ENCODE measurements around the gene ZNF516. TPM values are rescaled to one million over a fixed set of nuclear protein-coding genes. Genes with fewer than 3 reads are reported as not detected.

ZNF516 gene
- total RNA-seq, 5 donors from 2014 or later (not counting 1 experiment from before 2014, with no cell fraction given): 22.0 to 31.8 (median 25.7) TPM

DNA sequence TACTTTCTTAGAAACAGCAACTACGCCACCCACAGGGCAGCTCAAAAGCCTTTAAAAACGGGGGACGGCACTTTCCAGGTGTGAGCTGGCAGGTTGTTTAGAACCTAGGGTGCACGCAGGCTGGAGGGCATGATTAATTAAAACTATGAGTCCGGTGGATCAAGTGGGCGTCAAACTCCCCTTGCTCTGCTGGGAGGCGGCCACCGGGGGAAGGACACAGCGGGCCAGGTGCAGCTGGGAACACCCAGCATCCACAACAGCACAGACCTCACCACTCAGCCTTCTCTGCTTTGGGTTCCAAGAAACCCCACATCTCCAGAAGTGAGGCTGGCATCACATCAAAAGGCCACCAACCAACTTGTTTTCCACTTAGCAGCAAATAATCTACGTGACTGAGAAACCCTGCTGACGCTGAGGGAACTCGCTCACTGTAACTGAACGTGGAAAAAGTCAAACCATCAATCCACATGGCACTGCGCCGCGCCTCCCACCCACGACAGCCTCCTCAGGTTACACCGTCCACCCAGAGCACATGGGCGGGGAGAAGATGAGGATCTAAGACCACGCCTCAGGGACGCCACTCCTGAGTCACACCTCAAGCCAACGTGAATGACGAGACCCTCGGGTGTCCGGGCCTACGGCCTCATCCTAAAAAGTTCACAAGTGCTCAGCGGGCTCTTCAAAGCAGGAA lies 118.2 kb downstream of the ZNF516 start:
- peak in 3 of 4 experiments; percentile 39 to 70 (median 41) for ATAC-seq (replicated peaks in 1 of 4)
- Mint-ChIP-seq H3K4me1 (peaks cover 49 to 55% (median 52%) of the 10 kb centered on the region in 3 donors), H3K9me3 (no peaks in the 10 kb centered on the region), H3K36me3 (peaks cover 4% of the 10 kb centered on the region), H3K4me3 (peak overlapping the region in 2 of 3 donors; percentile 6 to 66), H3K27ac (peak overlapping the region; percentile 76 to 90), H3K27me3 (no peaks in the 10 kb centered on the region)
- no peak overlapping the region for H3K4me3 ChIP-seq (ENCODE audit: control insufficient read depth in 1 of 2, extremely low read depth in 1 of 2, low read length in 1 of 2)
- ChIA-PET CTCF (interaction anchor here (0.6 to 0.7 kb wide), 2 partner anchors 8 to 111 kb away, joined by 3 to 4 read pairs; no protein-coding TSS in a partner anchor), POLR2A (interaction anchor here in 1 of 2 donors (0.5 kb wide), 1 partner anchor 641 kb away, joined by 3 read pairs; no protein-coding TSS in a partner anchor)
- H3K9me3 ChIP-seq: no peaks in the 10 kb centered on the region
- WGBS (ENCODE audit: insufficient coverage): 61% methylated on average over 24 of the region's 27 CpGs
- peaks cover 0 to 6% of the 10 kb centered on the region in 2 donors for H3K36me3 ChIP-seq (ENCODE audit: control insufficient read depth in 2 of 2, extremely low read depth in 1 of 2, insufficient read depth in 1 of 2, low read length in 1 of 2)
- H3K27me3 ChIP-seq (replicated peaks in 1 of 2; ENCODE audit: control insufficient read depth in 2 of 2, extremely low read depth in 1 of 2, insufficient read depth in 2 of 2, low read length in 1 of 2): peaks cover 0 to 3% of the 10 kb centered on the region in 2 experiments
- DNase-seq: peak in 18 of 35 experiments; percentile 3 to 56 (median 23)
- H3K27ac ChIP-seq (ENCODE audit: low read length): no peak overlapping the region
- H3K4me1 ChIP-seq (ENCODE audit: control insufficient read depth in 1 of 2, extremely low read depth in 1 of 2, insufficient read depth in 2 of 2, low read length in 2 of 2): peaks cover 36 to 37% of the 10 kb centered on the region in 2 experiments

DNA sequence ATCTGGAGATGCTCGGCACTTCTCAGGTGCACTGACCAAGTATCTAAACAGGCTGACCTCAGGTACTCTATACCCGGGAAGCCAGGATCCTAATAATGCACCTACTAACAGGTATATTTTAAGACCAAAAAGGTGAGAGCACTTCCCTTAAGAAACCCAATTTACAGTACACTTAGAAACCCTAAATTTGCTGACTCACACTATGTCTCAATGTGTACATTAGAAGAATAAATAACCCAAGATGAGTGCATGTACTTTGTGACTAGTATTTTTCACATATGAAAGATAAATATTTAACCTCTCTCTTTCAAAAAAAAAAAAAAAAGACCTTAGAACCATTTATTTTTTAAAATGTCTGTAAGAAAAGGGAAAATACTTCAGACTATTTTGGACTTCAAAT lies 118.8 kb downstream of the ZNF516 start:
- CTCF ChIA-PET: interaction anchor here in 1 of 2 donors (0.7 kb wide), 1 partner anchor 111 kb away, joined by 3 read pairs; no protein-coding TSS in a partner anchor
- H3K4me1 ChIP-seq (ENCODE audit: control insufficient read depth in 1 of 2, extremely low read depth in 1 of 2, insufficient read depth in 2 of 2, low read length in 2 of 2): peaks cover 36 to 37% of the 10 kb centered on the region in 2 experiments
- H3K4me3 ChIP-seq (ENCODE audit: control insufficient read depth in 1 of 2, extremely low read depth in 1 of 2, low read length in 1 of 2): no peak overlapping the region
- WGBS (ENCODE audit: insufficient coverage): 100% methylated on average over 1 of the region's 2 CpGs
- Mint-ChIP-seq H3K4me1 (peaks cover 49 to 55% (median 52%) of the 10 kb centered on the region in 3 donors), H3K9me3 (no peaks in the 10 kb centered on the region), H3K27ac (peak overlapping the region; percentile 76 to 90), H3K36me3 (peaks cover 4% of the 10 kb centered on the region), H3K4me3 (peak overlapping the region in 2 of 3 donors; percentile 6 to 66), H3K27me3 (no peaks in the 10 kb centered on the region)
- no peak overlapping the region for H3K27ac ChIP-seq (ENCODE audit: low read length)
- peaks cover 0 to 7% of the 10 kb centered on the region in 2 donors for H3K36me3 ChIP-seq (ENCODE audit: control insufficient read depth in 2 of 2, extremely low read depth in 1 of 2, insufficient read depth in 1 of 2, low read length in 1 of 2)
- H3K9me3 ChIP-seq: no peaks in the 10 kb centered on the region
- H3K27me3 ChIP-seq (replicated peaks in 1 of 2; ENCODE audit: control insufficient read depth in 2 of 2, extremely low read depth in 1 of 2, insufficient read depth in 2 of 2, low read length in 1 of 2): peaks cover 0 to 4% of the 10 kb centered on the region in 2 experiments
- no peak for DNase-seq
- no peak for ATAC-seq (replicated peaks in 1 of 4)
- POLR2A ChIA-PET: no interaction called here

DNA sequence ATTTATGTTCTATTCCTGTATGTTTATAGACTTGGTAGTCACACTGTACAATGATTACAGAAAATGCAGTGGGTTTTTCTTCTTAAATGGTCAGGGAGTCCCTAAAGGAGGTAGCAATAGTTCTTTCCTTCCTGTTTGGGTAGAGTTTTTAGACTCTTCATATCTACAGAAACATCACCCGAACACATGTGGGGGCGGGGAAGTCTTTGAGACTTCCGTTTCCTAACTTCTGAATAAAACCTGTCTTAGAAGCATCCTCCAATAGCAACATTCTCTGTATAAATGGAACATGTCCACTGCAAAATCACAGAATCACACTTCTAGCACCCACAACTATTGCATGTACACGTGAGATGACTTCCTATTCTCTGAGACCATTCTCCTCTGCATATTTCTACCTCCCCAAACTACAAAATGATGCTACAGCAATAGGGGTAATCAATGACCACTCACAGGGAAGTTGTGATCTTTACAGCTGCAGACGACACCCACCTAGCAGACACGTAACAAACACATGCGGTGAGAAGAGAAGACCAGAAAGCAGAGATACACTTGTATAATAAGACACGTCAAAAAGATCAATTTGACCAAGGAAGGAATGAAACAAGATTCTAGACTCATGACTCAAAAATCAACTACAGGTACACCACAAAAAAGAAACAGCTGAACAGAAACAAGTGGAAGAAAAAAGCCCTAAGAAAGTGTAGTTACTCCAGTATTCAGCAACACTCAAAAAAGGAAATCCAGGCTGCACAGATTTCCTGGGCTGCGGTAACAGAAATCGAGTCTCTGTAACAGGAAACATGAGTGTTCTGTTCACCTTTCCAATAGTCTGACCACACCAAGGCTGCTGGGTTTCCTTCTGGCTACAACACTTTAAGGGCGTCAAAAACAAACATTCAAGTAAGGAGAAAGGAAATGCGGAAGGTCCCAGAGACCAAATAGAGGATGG lies 120.4 kb downstream of the ZNF516 start:
- Histone ChIP-seq H3K27me3 (replicated peaks in 1 of 2; ENCODE audit: control insufficient read depth in 2 of 2, extremely low read depth in 1 of 2, insufficient read depth in 2 of 2, low read length in 1 of 2) (peaks cover 0 to 3% of the 10 kb centered on the region in 2 experiments), H3K4me1 (ENCODE audit: control insufficient read depth in 1 of 2, extremely low read depth in 1 of 2, insufficient read depth in 2 of 2, low read length in 2 of 2) (peaks cover 36 to 37% of the 10 kb centered on the region in 2 experiments), H3K36me3 (ENCODE audit: control insufficient read depth in 2 of 2, extremely low read depth in 1 of 2, insufficient read depth in 1 of 2, low read length in 1 of 2) (peaks cover 0 to 10% of the 10 kb centered on the region in 2 donors), H3K9me3 (no peaks in the 10 kb centered on the region), H3K27ac (ENCODE audit: low read length) (no peak overlapping the region), H3K4me3 (ENCODE audit: control insufficient read depth in 1 of 2, extremely low read depth in 1 of 2, low read length in 1 of 2) (no peak overlapping the region)
- Mint-ChIP-seq H3K4me1 (peaks cover 49 to 53% (median 52%) of the 10 kb centered on the region in 3 donors), H3K27me3 (no peaks in the 10 kb centered on the region), H3K4me3 (peak overlapping the region; percentile 26 to 66 (median 44)), H3K27ac (peak overlapping the region; percentile 76 to 90), H3K9me3 (no peaks in the 10 kb centered on the region), H3K36me3 (peaks cover 6% of the 10 kb centered on the region)
- peak; percentile 63 to 77 (median 67) for ATAC-seq (replicated peaks in 1 of 4)
- DNase-seq: peak in 27 of 35 experiments; percentile 14 to 61 (median 36)
- WGBS (ENCODE audit: insufficient coverage): 22% methylated on average over 2 of the region's 12 CpGs
- ChIA-PET CTCF (no interaction called here), POLR2A (no interaction called here)

DNA sequence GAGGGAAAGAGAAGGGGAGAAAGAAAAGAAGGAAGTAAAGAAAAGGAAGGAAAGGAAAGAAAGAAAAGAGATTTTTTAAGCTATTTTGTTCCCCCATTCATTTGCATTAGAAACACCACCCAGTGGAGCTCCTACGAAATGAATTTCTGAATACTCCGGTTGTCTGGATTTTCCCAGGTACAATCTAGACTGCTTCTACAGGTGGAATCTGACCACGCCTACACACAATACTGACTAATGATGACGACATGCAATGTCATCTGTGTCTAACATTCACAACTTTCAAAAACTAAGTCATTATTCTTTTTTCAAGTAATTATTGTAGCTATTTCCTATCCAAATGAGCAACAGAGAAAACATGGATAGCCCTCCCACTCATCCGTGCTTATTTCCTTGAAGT lies 121.7 kb downstream of the ZNF516 start:
- H3K36me3 ChIP-seq (ENCODE audit: control insufficient read depth in 2 of 2, extremely low read depth in 1 of 2, insufficient read depth in 1 of 2, low read length in 1 of 2): peaks cover 0 to 4% of the 10 kb centered on the region in 2 donors
- no peak overlapping the region for H3K27ac ChIP-seq (ENCODE audit: low read length)
- H3K4me3 Mint-ChIP-seq: peak overlapping the region in 1 of 3 donors; percentile 66
- H3K4me1 ChIP-seq (ENCODE audit: control insufficient read depth in 1 of 2, extremely low read depth in 1 of 2, insufficient read depth in 2 of 2, low read length in 2 of 2): peaks cover 36 to 37% of the 10 kb centered on the region in 2 experiments
- H3K4me3 ChIP-seq (ENCODE audit: control insufficient read depth in 1 of 2, extremely low read depth in 1 of 2, low read length in 1 of 2): no peak overlapping the region
- H3K27me3 Mint-ChIP-seq: no peaks in the 10 kb centered on the region
- H3K27ac Mint-ChIP-seq: peak overlapping the region in 1 of 2 donors; percentile 76
- ATAC-seq (replicated peaks in 1 of 4): no peak
- peaks cover 49 to 53% (median 52%) of the 10 kb centered on the region in 3 donors for H3K4me1 Mint-ChIP-seq
- H3K36me3 Mint-ChIP-seq: peaks cover 10% of the 10 kb centered on the region
- peaks cover 0 to 3% of the 10 kb centered on the region in 2 experiments for H3K27me3 ChIP-seq (replicated peaks in 1 of 2; ENCODE audit: control insufficient read depth in 2 of 2, extremely low read depth in 1 of 2, insufficient read depth in 2 of 2, low read length in 1 of 2)
- 93% methylated on average over 2 of the region's 5 CpGs for WGBS (ENCODE audit: insufficient coverage)
- ChIA-PET CTCF (no interaction called here), POLR2A (no interaction called here)
- no peaks in the 10 kb centered on the region for H3K9me3 ChIP-seq
- no peaks in the 10 kb centered on the region for H3K9me3 Mint-ChIP-seq
- no peak for DNase-seq

DNA sequence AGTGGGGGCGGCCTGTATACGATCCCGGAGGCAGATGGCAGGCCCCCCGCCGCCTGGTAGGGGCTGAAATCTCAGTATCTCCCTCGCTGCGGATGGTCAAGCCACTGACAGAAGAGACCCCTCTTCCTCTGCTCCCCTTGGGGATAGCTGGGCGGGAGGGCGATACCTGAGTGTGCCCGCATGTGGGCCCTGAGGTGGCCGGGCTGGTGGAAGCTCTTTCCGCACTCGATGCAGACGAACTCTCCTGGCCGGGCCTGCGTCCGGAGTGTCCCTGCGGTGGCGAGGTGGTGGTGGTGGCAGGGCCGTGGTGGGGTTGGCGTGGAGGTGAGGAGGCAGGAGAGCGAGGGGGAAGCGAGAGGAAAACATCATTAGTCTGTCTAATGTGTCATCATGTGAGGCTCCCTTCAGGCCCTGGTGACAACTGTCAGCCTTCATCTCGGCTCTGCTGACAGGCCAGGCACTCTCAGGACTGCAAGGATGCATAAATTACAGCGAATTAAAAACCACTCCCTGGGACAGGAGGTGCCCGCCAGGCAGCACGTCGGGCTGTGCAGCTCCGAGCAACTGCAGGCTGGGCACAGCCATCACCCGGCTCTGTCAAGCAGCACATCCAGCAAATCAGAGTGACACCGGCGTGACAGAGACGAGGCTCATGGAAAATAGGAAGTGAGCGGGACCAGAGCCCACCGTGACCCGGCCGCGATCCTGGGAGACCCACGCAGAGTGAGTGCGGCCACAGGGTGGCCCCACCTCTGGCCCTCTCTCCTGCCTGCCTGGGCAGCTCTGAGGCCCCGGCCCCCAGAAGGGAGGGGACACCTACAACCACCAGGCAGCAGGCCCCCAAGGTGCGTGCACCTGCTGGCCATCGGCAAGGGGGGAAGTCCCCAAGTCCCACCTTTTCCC lies 123.5 kb downstream of the ZNF516 start:
- H3K4me1 ChIP-seq (ENCODE audit: control insufficient read depth in 1 of 2, extremely low read depth in 1 of 2, insufficient read depth in 2 of 2, low read length in 2 of 2): peaks cover 25 to 28% of the 10 kb centered on the region in 2 experiments
- no peaks in the 10 kb centered on the region for H3K9me3 Mint-ChIP-seq
- peaks cover 39 to 50% (median 42%) of the 10 kb centered on the region in 3 donors for H3K4me1 Mint-ChIP-seq
- no peak overlapping the region for H3K4me3 ChIP-seq (ENCODE audit: control insufficient read depth in 1 of 2, extremely low read depth in 1 of 2, low read length in 1 of 2)
- H3K27ac Mint-ChIP-seq: no peak overlapping the region
- ChIA-PET POLR2A (no interaction called here), CTCF (interaction anchor here in 1 of 2 donors (0.5 kb wide), 1 partner anchor 630 kb away, joined by 5 read pairs; no protein-coding TSS in a partner anchor)
- ATAC-seq (replicated peaks in 1 of 4) (no peak), DNase-seq (no peak)
- H3K27me3 Mint-ChIP-seq: peaks cover 0 to 2% of the 10 kb centered on the region in 2 donors
- WGBS (ENCODE audit: insufficient coverage): 92% methylated on average over 42 of the region's 43 CpGs
- H3K27me3 ChIP-seq (replicated peaks in 1 of 2; ENCODE audit: control insufficient read depth in 2 of 2, extremely low read depth in 1 of 2, insufficient read depth in 2 of 2, low read length in 1 of 2): peaks cover 0 to 7% of the 10 kb centered on the region in 2 experiments
- H3K36me3 ChIP-seq (ENCODE audit: control insufficient read depth in 2 of 2, extremely low read depth in 1 of 2, insufficient read depth in 1 of 2, low read length in 1 of 2): peaks cover 0 to 4% of the 10 kb centered on the region in 2 donors
- H3K9me3 ChIP-seq: no peaks in the 10 kb centered on the region
- H3K36me3 Mint-ChIP-seq: peaks cover 16% of the 10 kb centered on the region
- no peak overlapping the region for H3K27ac ChIP-seq (ENCODE audit: low read length)
- H3K4me3 Mint-ChIP-seq: no peak overlapping the region

Data from T-cell (primary cell).